GM12891 (cell line): ENCODE measurements around the gene EFHB.
A peak's percentile ranks its signal among the peaks of the same experiment; 100 is the strongest.

Source experiments
- DNase-seq: peaks from one replicate; pipeline ENCODE4 v3.0.0; 2011; ENCODE audit warnings: low spot score; ENCODE audit not compliant: insufficient read length
- FAIRE-seq: peaks from 2 replicates; lab custom pipeline; 2011; peaks lifted over from hg19 to GRCh38; lab: Jason Lieb, UNC
- PAX5 ChIP-seq: IDR thresholded peaks from 2 replicates; pipeline ENCODE4 v1.6.1; 2011; ENCODE audit warnings: low read length, moderate library complexity, mild to moderate bottlenecking; ENCODE audit not compliant: insufficient read depth, severe bottlenecking
- POLR2A ChIP-seq: IDR thresholded peaks from 2 replicates; pipeline ENCODE4 v1.6.1; 2011; ENCODE audit warnings: low read depth, low read length, control low read depth
- POLR2AphosphoS5 ChIP-seq: IDR thresholded peaks from 2 replicates; pipeline ENCODE4 v1.6.1; 2011; ENCODE audit warnings: low read depth, low read length, control low read depth
- POU2F2 ChIP-seq: IDR thresholded peaks from 2 replicates; pipeline ENCODE4 v1.6.1; 2011; ENCODE audit warnings: low read depth, mild to moderate bottlenecking, control low read depth, low read length, moderate library complexity
- SPI1 ChIP-seq: IDR thresholded peaks from 2 replicates; pipeline ENCODE4 v1.6.1; 2011; ENCODE audit warnings: low read depth, low read length, control low read depth
- TAF1 ChIP-seq: IDR thresholded peaks from 2 replicates; pipeline ENCODE4 v1.6.1; 2011; ENCODE audit warnings: low read depth, low read length, control low read depth

Gene EFHB

DNA sequence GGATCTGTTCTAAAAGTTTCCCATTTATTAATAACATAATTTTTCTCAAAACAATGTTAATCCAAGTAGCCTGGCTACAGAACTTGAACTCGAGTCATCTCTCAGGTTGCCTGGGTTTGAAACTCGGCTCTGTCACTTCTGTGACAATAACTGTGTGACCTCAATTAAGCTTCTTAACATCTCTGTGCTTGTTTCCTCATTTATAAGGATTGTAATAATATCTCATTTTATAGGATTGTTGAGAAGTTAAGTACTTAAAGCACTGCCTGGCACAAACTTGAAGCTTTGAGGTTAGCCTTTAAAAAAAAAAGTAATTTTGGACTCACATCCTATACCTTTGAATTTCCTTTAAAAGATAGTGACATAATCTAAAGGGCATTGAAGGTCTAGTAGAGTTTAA is 16.3 kb upstream of the EFHB start:
- DNase-seq (no peak), FAIRE-seq (no peak)
- TF ChIP-seq POU2F2, result no peak
- no peak for TF ChIP-seq POLR2A
- TF ChIP-seq PAX5, result no peak
- TF ChIP-seq TAF1, result no peak
- no peak for TF ChIP-seq SPI1
- no peak for TF ChIP-seq POLR2AphosphoS5

DNA sequence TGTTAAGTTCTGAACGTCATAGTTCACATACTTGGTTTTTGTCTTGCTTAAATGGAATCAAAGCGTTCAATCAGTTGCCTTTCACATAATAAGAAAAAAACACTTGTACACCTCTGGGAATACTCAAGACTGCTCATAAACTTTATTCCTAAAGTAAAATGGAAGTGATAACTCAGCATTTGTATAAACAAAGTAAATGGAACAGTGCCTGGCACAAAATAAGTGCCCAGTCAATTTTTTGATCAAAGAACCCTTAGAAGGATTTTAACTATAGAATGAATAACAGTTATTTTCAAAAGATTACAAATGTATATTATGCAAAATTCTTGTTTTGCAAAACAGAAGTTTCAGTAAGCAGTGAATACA is 14.2 kb upstream of the EFHB start:
- TF ChIP-seq PAX5, result no peak
- TF ChIP-seq POLR2AphosphoS5, result no peak
- no peak for TF ChIP-seq SPI1
- TF ChIP-seq TAF1, result no peak
- no peak for TF ChIP-seq POLR2A
- FAIRE-seq (no peak), DNase-seq (no peak)

DNA sequence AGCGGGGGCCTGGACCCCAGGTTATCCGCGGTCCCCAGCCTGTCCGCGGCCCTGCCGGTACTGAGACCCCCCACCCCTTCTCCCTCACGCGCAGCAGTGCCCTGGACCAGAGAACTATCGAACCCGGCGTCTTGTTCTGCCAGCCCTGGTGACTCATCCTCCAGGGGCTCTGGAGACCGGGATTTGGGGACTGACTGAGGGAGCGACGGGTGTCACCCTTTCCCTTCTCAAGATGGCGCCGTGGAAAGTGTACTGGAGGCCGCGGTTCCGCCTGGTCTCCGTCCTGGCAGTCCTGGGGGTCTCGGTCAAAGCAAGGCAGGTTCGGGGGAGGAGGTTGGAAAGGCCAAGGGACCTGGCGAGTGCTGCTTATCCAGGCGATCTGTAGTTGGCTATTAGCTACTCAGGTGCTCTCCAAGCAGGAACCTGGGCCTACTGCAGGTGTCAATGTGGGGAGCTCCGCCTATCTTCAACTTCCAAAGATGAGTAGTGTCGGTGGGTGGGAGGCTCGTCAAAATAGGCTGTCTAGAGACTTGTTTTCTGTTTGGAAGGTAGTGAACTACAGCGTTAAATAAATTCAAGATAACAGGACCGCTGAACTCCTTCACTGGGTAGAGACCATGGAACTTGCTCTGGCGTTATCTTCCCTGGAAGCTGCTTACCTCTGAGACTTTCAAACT is 13.7 kb upstream of the EFHB start:
- peak; percentile 91 for FAIRE-seq
- TF ChIP-seq POLR2A (no peak; the same call in 1 of the 2 replicates), PAX5 (no peak), SPI1 (no peak), TAF1 (no peak)
- peak; percentile 7 for DNase-seq

DNA sequence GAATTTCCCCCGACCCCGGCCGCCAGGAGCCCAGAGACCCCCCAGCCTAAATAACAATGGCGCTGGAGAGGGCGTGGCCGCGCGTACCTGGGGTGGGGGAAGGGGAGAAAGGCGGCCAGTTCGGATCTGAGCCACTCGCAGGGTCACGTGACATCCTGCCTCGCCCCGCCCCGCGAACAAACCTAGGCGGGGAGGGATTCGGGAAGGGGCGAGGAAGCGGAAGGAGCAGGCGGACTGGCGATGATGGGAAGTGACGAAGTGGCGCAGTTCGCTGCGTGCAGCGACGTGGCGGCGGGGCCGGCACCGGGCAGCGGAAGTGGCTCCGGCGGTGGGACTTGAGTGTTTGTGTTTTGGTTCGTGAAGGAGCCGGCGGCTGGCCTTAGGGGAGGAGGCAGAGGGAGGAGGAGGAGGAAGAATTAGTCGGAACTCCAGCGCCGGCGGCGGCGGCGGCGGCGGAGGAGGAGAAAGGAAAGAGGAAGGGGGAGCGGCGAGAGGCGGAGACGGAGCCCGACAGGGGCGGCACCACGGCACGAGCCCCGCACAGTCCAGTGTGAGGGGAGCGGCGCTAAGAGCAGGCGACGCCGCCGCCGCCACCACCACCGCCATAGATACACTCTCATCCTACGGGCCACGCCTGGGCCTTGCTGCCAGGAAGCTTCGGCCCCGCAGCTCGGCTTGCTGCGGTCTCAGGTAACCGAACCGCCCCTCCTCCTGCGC is 13.0 kb upstream of the EFHB start, which contains the start of gene RAB5A:
RAB5A (plus strand) TSS at position 266 of the 717 bp plus-strand sequence. CDS start 3,802 bp downstream, outside the sequence.
- TF ChIP-seq POLR2AphosphoS5, result peak; percentile 74
- TF ChIP-seq POLR2A, result peak; percentile 19
- peak; percentile 3 for TF ChIP-seq PAX5
- TF ChIP-seq TAF1, result peak; percentile 49
- 0 out of 2 replicates have a peak, but pooled peaks have one; percentile 46 for TF ChIP-seq POU2F2
- TF ChIP-seq SPI1, result peak; percentile 78
- peak; percentile 100 for FAIRE-seq
- peak; percentile 84 for DNase-seq

DNA sequence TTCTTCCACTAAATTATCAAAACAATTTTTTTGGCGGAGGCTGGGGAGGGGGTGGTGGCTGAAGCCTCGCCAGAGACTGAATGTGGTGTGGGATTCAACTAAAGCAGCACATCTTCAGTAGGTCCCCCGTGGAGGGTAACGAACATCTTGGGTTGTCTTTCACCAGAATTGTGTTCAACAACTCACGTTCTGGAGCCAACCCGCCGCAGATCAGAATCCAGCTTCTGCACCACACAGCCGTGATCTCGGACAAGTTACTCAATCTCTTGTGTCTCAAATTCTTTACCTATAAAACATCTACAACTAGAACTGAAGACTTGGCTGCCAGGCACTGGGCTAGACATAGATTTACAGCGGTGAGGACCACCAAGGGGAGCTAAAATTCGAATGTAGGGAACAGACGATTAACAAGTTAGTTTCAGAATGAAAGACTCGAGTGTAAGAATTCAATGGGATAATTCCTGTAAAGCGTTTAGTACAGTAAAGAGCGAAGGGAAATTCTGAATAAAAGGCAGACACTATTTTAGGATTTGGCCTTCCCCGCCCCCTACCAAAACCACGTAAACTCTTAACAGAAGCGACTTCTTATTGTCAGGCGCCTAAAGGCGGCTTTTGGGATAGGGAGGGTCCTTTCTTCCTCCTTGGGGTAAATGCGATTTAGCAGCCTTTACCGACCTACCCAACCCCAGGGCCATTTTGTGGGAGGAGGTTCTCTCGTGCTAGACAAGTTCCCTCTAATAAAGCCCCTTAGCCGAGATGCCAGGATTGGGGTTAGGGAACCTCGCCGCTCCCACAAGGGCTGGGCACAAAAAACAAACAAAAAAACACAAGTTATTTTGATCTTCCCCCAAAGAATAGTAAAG is 12.2 kb upstream of the EFHB start:
- FAIRE-seq (no peak), DNase-seq (peak; percentile 20)
- TF ChIP-seq TAF1 (no peak), POLR2AphosphoS5 (no peak), SPI1 (no peak), PAX5 (no peak), POU2F2 (no peak), POLR2A (no peak; the same call in 1 of the 2 replicates)

DNA sequence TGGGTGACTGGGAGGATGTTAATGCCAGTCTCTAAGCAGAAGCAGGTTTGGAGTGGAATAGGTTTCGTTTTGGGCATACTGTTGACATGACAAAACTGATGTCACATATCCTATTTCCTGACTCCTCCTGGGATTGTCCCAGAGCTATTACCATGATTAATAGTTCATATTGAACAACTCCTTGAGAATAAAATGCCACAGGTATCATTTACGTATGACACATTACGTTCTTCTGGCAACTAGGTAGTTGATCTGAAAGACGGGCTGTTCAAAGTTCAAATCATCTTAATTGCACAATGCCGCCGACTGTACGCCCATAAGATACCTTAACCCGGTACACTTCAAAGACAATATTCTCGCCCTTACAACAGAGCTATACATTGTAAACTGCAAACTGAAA is 11.5 kb upstream of the EFHB start:
- no peak for TF ChIP-seq SPI1
- no peak for TF ChIP-seq POLR2A
- no peak for TF ChIP-seq TAF1
- no peak for TF ChIP-seq POU2F2
- TF ChIP-seq POLR2AphosphoS5, result no peak
- TF ChIP-seq PAX5, result no peak
- FAIRE-seq (peak; percentile 74), DNase-seq (no peak)

DNA sequence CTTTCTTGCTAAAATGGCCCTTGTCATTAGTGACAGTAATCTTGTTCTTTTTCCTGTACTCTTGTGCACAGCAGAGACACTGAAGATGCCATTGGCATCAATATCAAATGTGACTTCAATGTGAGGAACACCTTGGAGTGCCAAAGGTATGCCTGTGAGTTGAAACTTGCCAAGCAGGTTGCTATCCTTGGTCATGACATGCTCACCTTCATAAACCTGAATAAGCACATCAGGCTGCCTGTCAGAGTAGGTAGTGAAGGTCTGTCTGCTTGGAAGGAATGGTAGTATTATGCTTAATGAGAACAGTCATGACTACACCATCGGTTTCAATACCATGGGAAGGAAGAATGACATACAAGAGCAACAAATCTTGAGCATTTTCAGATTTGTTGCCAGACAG is 6.6 kb upstream of the EFHB start:
- no peak for DNase-seq
- TF ChIP-seq POLR2AphosphoS5 (no peak), SPI1 (no peak), PAX5 (no peak), POLR2A (no peak), TAF1 (no peak), POU2F2 (no peak)
- no peak for FAIRE-seq

DNA sequence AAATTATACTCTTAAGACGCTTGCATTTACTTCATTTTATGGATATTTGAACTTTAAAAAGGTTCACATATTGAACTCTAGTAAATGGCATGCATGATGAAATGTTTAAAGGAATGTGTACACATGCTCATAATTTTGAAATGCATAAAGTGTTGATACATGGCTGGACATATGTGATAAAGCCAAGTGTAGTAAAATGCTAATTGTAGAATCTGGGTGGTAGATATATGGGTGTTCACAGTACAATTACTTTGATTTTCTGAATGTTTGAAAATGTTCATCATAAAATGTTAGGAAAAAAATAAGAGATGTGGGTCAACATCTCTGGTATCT is 4.2 kb upstream of the EFHB start:
- FAIRE-seq (no peak), DNase-seq (no peak)
- TF ChIP-seq POLR2A (no peak), PAX5 (no peak), POU2F2 (no peak), TAF1 (no peak), SPI1 (no peak), POLR2AphosphoS5 (no peak)

DNA sequence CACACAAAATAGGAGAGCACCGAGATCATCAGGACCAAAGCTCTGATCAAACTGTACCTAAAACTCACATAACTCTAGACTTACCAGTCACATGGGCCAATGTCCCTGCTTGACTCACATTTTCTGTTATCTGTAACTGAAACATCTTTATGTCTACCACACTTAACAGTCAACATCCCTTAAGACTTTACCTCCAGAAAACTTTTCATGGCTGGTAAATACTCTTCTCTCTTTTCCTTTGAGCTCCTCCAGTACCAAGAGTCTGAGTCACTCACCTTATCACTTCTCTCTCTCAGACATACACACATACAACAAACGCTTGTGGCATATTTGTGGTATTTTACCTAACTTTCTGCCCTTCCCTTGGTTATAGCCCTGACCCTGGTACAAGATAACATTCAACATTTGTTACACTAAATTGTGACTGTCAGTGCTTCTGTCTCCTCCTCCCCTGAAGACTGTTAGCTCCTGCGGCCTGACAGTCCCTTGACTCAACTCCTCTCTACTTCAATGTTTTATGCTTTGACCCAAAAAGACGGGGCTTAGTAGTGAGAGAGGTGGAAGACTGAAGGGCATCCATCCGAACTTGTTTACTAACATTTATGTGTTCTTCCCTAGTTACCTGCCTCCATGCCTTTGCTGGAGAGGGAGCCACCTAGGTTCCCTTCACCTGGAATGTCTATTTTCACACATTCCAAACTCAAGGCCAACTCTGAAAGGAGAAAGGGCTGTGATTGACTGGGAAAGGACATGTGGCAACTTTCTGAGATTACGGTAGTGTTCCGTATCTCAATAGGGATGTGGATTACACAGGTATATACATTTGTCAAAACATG is 3.7 kb upstream of the EFHB start:
- DNase-seq (no peak), FAIRE-seq (no peak)
- TF ChIP-seq POLR2AphosphoS5, result no peak
- TF ChIP-seq POLR2A, result no peak
- no peak for TF ChIP-seq TAF1
- no peak for TF ChIP-seq POU2F2
- no peak for TF ChIP-seq PAX5
- no peak for TF ChIP-seq SPI1
